Measurements from ENCODE around the gene CEACAM19. TPM values are rescaled to one million over a fixed set of nuclear protein-coding genes. Genes with fewer than 3 reads are reported as not detected.

The CEACAM19 gene
- total RNA-seq, 2 experiments from 2014 or later, result 0.63 to 1.3 TPM

DNA sequence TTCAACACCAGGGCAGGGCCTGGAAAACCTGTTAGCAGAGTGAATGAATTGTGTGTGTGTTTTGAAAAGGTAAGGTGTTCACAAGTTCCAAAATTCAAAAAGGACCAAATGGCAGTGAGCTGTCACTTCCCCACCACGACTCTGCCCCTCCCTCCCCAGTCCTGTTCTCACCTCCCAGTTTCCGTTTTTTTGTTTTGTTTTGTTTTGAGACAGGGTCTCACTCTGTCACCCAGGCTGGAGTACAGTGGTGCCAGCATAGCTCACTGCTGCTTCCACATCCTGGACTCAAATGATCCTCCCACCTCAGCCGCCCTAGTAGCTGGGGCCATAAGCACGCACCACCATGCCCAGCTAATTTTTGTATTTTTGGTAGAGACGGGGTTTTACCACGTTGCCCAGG lies 56.9 kb downstream of the CEACAM19 start:
- DNase-seq (no peak), ATAC-seq (no peak)
- Mint-ChIP-seq H3K4me1 (ENCODE audit: low read depth) (peaks cover 26% of the 10 kb centered on the region), H3K27ac (peak overlapping the region; percentile 76), H3K4me3 (no peak overlapping the region), H3K36me3 (ENCODE audit: low read depth) (no peaks in the 10 kb centered on the region), H3K9me3 (no peaks in the 10 kb centered on the region), H3K27me3 (no peaks in the 10 kb centered on the region)
- ChIA-PET CTCF (interaction anchor here (0.9 to 15.3 kb wide), 2 partner anchors 40 to 56 kb away, joined by 4 to 474 read pairs; no protein-coding TSS in a partner anchor), POLR2A (interaction anchor here (0.7 to 1.3 kb wide), 2 partner anchors 35 to 42 kb away, joined by 3 to 4 read pairs; no protein-coding TSS in a partner anchor)
- TF ChIP-seq CTCF (IDR thresholded peaks at IDR 0.05), result no peak
- intact Hi-C loops (cut with micrococcal nuclease), result no loop called here

GRCh38 chr19:44729516-44730033 lies 58.3 kb downstream of the CEACAM19 start:
- Mint-ChIP-seq H3K9me3 (no peaks in the 10 kb centered on the region), H3K4me1 (ENCODE audit: low read depth) (peaks cover 12% of the 10 kb centered on the region), H3K4me3 (no peak overlapping the region), H3K36me3 (ENCODE audit: low read depth) (no peaks in the 10 kb centered on the region), H3K27ac (no peak overlapping the region), H3K27me3 (no peaks in the 10 kb centered on the region)
- DNase-seq (no peak), ATAC-seq (no peak)
- no peak for TF ChIP-seq CTCF (IDR thresholded peaks at IDR 0.05)
- POLR2A ChIA-PET, result interaction anchor here (0.7 to 0.9 kb wide), 2 partner anchors 16 to 727 kb away, joined by 3 read pairs; partner anchors contain the start of gene ZNF230
- intact Hi-C loops (cut with micrococcal nuclease), result no loop called here
- CTCF ChIA-PET, result interaction anchor here (1.1 to 15.3 kb wide), 3 partner anchors 11 to 39 kb away, joined by 4 to 474 read pairs (median 4); no protein-coding TSS in a partner anchor

DNA sequence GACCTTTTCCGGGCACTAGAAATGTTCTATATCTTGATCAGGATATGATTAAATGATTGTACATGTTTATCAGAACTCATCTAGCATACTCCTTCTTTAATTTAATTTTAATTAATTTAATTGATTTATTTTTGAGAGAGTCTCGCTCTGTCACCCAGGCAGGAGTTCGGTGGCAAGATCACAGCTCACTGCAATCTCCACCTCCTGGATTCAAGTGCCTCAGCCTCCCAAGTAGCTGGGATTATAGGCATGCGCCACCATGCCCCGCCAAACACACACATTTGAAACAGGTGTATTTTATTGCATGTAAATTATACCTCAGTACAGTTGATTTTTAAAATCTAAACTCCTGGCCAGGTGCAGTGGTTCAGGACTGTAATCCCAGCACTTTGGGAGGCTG lies 59.8 kb downstream of the CEACAM19 start:
- CTCF ChIA-PET, result interaction anchor here (1.0 to 15.3 kb wide), 3 partner anchors 24 to 41 kb away, joined by 3 to 474 read pairs (median 4); no protein-coding TSS in a partner anchor
- no peak for DNase-seq
- H3K27ac Mint-ChIP-seq, result no peak overlapping the region

GRCh38 chr19:44731622-44732021 lies 60.3 kb downstream of the CEACAM19 start:
- no peak overlapping the region for H3K27ac Mint-ChIP-seq
- no peak overlapping the region for H3K4me3 Mint-ChIP-seq
- H3K36me3 Mint-ChIP-seq (ENCODE audit: low read depth), result no peaks in the 10 kb centered on the region
- H3K4me1 Mint-ChIP-seq (ENCODE audit: low read depth), result peaks cover 8% of the 10 kb centered on the region
- H3K27me3 Mint-ChIP-seq, result no peaks in the 10 kb centered on the region
- ATAC-seq, result no peak
- TF ChIP-seq CTCF (IDR thresholded peaks at IDR 0.05), result no peak
- no peak for DNase-seq
- intact Hi-C loops (cut with micrococcal nuclease), result no loop called here
- no peaks in the 10 kb centered on the region for H3K9me3 Mint-ChIP-seq
- ChIA-PET POLR2A (interaction anchor here (0.6 to 2.1 kb wide), 2 partner anchors 22 to 1074 kb away, joined by 3 to 5 read pairs; no protein-coding TSS in a partner anchor), CTCF (interaction anchor here (1.0 to 15.3 kb wide), 4 partner anchors 24 to 51 kb away, joined by 3 to 474 read pairs (median 4); no protein-coding TSS in a partner anchor)

More for the DNA sequence above, 59.8 kb downstream of the CEACAM19 start:
- no peak for ATAC-seq
- Mint-ChIP-seq H3K36me3 (ENCODE audit: low read depth) (no peaks in the 10 kb centered on the region), H3K27me3 (no peaks in the 10 kb centered on the region), H3K4me1 (ENCODE audit: low read depth) (peaks cover 8% of the 10 kb centered on the region), H3K9me3 (no peaks in the 10 kb centered on the region), H3K4me3 (no peak overlapping the region)
- no peak for TF ChIP-seq CTCF (IDR thresholded peaks at IDR 0.05)
- POLR2A ChIA-PET, result interaction anchor here (0.6 to 2.1 kb wide), 2 partner anchors 23 to 1074 kb away, joined by 3 to 5 read pairs; no protein-coding TSS in a partner anchor
- intact Hi-C loops (cut with micrococcal nuclease), result no loop called here
